ENCODE measurements around the gene SLC7A9. TPM values are rescaled to one million over a fixed set of nuclear protein-coding genes. Genes with fewer than 3 reads are reported as not detected.

Gene SLC7A9
- total and polyA plus RNA-seq, 2 of the 13 experiments (the other 11 are each of a cell fraction or from before 2014, with no cell fraction given) = 4.7 to 8.3 TPM

DNA sequence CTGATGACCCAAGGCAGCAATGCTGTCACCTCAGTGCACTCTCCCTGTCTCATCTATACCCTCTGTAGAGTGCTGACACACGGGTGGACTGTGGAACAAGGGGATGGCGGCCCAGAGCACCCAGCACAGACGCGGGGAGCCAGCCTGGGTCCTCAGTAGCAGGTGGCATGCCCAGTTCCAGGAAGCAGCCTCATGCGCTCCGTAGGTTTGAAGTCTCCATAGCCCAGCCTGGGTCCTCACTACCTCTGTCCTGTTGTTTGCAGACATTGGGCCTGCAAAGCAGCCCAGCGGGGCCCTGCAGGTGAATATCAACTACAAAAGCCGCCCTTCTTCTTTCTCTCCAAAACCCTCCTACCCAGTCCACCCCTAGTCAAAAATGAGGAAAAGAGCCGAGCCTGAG, 5.0 kb upstream of the SLC7A9 start:
- H3K9ac ChIP-seq (ENCODE audit: insufficient read depth, low read depth, low read length) = no peak overlapping the region
- no peak overlapping the region for H3K4me3 ChIP-seq (replicated peaks in 1 of 3; ENCODE audit: insufficient read depth in 1 of 3, low read depth in 2 of 3, low read length in 3 of 3)
- H3K79me2 ChIP-seq (ENCODE audit: insufficient read depth, low read length) = no peaks in the 10 kb centered on the region
- no peak overlapping the region for H2AFZ ChIP-seq (ENCODE audit: low read length)
- no peak overlapping the region for H3K27ac ChIP-seq (ENCODE audit: extremely low read length, insufficient read depth, low read length)
- ChIA-PET CTCF (ENCODE audit: low intra/inter-chr PET ratio, low total read pairs) (no interaction called here), POLR2A (no interaction called here)
- in situ Hi-C loops (cut with HindIII; ENCODE audit: extremely low pct_ligation_motif_present, low pct_unique_long_range_greater_than_20kb) = no loop called here
- DNase-seq (ENCODE audit: low spot score) (no peak), FAIRE-seq (no peak), ATAC-seq (no peak)
- no peak overlapping the region for H3K4me2 ChIP-seq (ENCODE audit: low read depth, low read length)
- WGBS (ENCODE audit: low lambda C conversion rate) = 37% methylated on average over 7 of the region's 9 CpGs
- H3K27me3 ChIP-seq (ENCODE audit: control insufficient read depth in 1 of 2, insufficient read depth in 2 of 2, low read length in 2 of 2) = no peaks in the 10 kb centered on the region
- no peaks in the 10 kb centered on the region for H3K9me3 ChIP-seq (ENCODE audit: low read length)
- H3K4me1 ChIP-seq (ENCODE audit: insufficient read depth, low read length) = peaks cover 18% of the 10 kb centered on the region
- intact Hi-C loops (cut with micrococcal nuclease; ENCODE audit: unreplicated experiment) = no loop called here
- TF ChIP-seq ZNF547 (CRISPR knock-in tag; IDR thresholded peaks at IDR 0.05) (no peak), NR1H2 (CRISPR knock-in tag; IDR thresholded peaks at IDR 0.05; ENCODE audit: borderline replicate concordance, low read depth) (no peak), SETDB1 (CRISPR knock-in tag; IDR thresholded peaks at IDR 0.05; ENCODE audit: borderline replicate concordance) (no peak), PHF5A (CRISPR knock-in tag; IDR thresholded peaks at IDR 0.05; ENCODE audit: low read depth, unreplicated experiment) (no peak), NCOA1 (CRISPR knock-in tag; IDR thresholded peaks at IDR 0.05) (no peak), GLI4 (CRISPR knock-in tag; IDR thresholded peaks at IDR 0.05; ENCODE audit: borderline replicate concordance) (no peak), SOX13 (IDR thresholded peaks at IDR 0.05) (no peak), SOX13 (CRISPR knock-in tag; conservative IDR thresholded peaks at IDR 0.05 in 1 of 2, IDR thresholded peaks at IDR 0.05 in 1 of 2) (no peak), TP53 (CRISPR knock-in tag; conservative IDR thresholded peaks at IDR 0.05) (no peak), ZNF256 (CRISPR knock-in tag; conservative IDR thresholded peaks at IDR 0.05) (no peak), PPARG (CRISPR knock-in tag; conservative IDR thresholded peaks at IDR 0.05) (no peak), GFI1 (CRISPR knock-in tag; IDR thresholded peaks at IDR 0.05; ENCODE audit: borderline replicate concordance) (no peak)
- H4K20me1 ChIP-seq (ENCODE audit: insufficient read depth, low read length) = no peaks in the 10 kb centered on the region
- no TSS peak for BruUV-seq (replicated peaks)
- no peaks in the 10 kb centered on the region for H3K36me3 ChIP-seq (replicated peaks in 1 of 2; ENCODE audit: control insufficient read depth in 1 of 2, insufficient read depth in 2 of 2, low read length in 2 of 2)
